HCT116 (cell line): ENCODE measurements around the gene RYR3. TPM values are rescaled to one million over a fixed set of nuclear protein-coding genes. Genes with fewer than 3 reads are reported as not detected.

Experiments
- ATAC-seq: fragments of 200-7000 bp; cut with Tn5 transposase; 2 replicates; pipeline ENCODE4 v1.9.1; 2020; ENCODE audit warnings: mild to moderate bottlenecking, moderate library complexity
- BruUV-seq: library from RNA; stranded (reverse); fragments of 400-500 nt; replicated peaks from 2 replicates; lab custom pipeline; 2021; lab: Mats Ljungman, UMichigan
- CTCF ChIA-PET: fragments of 300-600 bp; sonication (Branson Sonifier 250); formaldehyde crosslinking; loops from one replicate; lab custom pipeline; 2021; ENCODE audit warnings: antibody characterized with exemption; lab: Charles Lee
- POLR2A ChIA-PET: fragments of 300-600, 350-600 bp; sonication (Branson Sonifier 250); formaldehyde crosslinking; loops from one replicate; lab custom pipeline; 2021; ENCODE audit warnings: antibody characterized with exemption; lab: Charles Lee
- RAD21 ChIA-PET, 2 experiments: fragments of 300-600 bp; sonication (Branson Sonifier 250); formaldehyde crosslinking; loops; one replicate each; lab custom pipeline; 2023; ENCODE audit warnings: low total read pairs in 2 of 2; ENCODE audit not compliant: uncharacterized antibody in 2 of 2, unreplicated experiment in 2 of 2, low non-redundant PET in 1 of 2; lab: Charles Lee
- DNase-seq: peaks from one replicate; pipeline ENCODE4 v3.0.0-alpha.2; 2010; ENCODE audit warnings: low read depth, low spot score
- H2AFZ ChIP-seq: fragments of 200-600 bp; shearing (Covaris generic), sonication (generic); 2 replicates; pipeline ENCODE4 v1.6.1; 2017; ENCODE audit warnings: low read depth, mixed run types, mixed read lengths, antibody characterized with exemption, low read length; ENCODE audit not compliant: poor library complexity, severe bottlenecking
- H3K27ac ChIP-seq: 2 replicates; pipeline ENCODE4 v1.5.1; 2012; ENCODE audit warnings: low read depth, low read length
- H3K27me3 ChIP-seq: fragments of 200-600 bp; sonication (generic); 2 replicates; pipeline ENCODE4 v1.6.1; 2016; ENCODE audit warnings: mixed run types, low read length, mixed read lengths; ENCODE audit not compliant: insufficient read depth
- H3K36me3 ChIP-seq, 2 experiments: fragments of 200-500 bp in 1 of 2; fragments of 200-600 bp in 1 of 2; sonication (Bioruptor generic) in 1 of 2; sonication (generic) in 1 of 2; 2 replicates each; pipeline versions ENCODE4 v1.5.1 to v1.6.1; 2014 to 2016; ENCODE audit warnings: low read length in 2 of 2, inconsistent platforms in 1 of 2, mixed read lengths in 1 of 2, mixed run types in 1 of 2; ENCODE audit not compliant: insufficient read depth in 2 of 2, control insufficient read depth in 1 of 2
- H3K4me1 ChIP-seq, 2 experiments: fragments of 200-600 bp in 1 of 2; sonication (generic) in 1 of 2; 2 replicates each; pipeline versions ENCODE4 v1.5.1 to v1.6.1; 2012 to 2017; ENCODE audit warnings: low read length in 2 of 2, inconsistent platforms in 1 of 2, mild to moderate bottlenecking in 1 of 2, mixed read lengths in 1 of 2, mixed run types in 1 of 2, moderate library complexity in 1 of 2; ENCODE audit not compliant: insufficient read depth in 2 of 2, control insufficient read depth in 1 of 2
- H3K4me2 ChIP-seq: fragments of 200-600 bp; sonication (generic); 2 replicates; pipeline ENCODE4 v1.6.1; 2017; ENCODE audit warnings: mixed run types, low read length, mixed read lengths
- H3K4me3 ChIP-seq, 2 experiments: fragments of 200-600 bp in 1 of 2; sonication (generic) in 1 of 2; replicated peaks in 1 of 2; 2 replicates each; pipeline ENCODE4 v1.5.1; 2011 to 2016; ENCODE audit warnings: low read length in 2 of 2, control low read depth in 1 of 2, low read depth in 1 of 2, mild to moderate bottlenecking in 1 of 2, mixed read lengths in 1 of 2, mixed run types in 1 of 2
- H3K79me2 ChIP-seq: fragments of 200-600 bp; sonication (generic); 2 replicates; pipeline ENCODE4 v1.6.1; 2017; ENCODE audit warnings: mild to moderate bottlenecking, mixed run types, low read length, moderate library complexity, mixed read lengths; ENCODE audit not compliant: insufficient read depth
- H3K9ac ChIP-seq: fragments of 200-600 bp; sonication (generic); 2 replicates; pipeline ENCODE4 v1.6.1; 2016; ENCODE audit warnings: low read length, mixed read lengths
- H3K9me2 ChIP-seq: fragments of 200-600 bp; sonication (generic), shearing (Covaris generic); 2 replicates; pipeline ENCODE4 v1.6.1; 2017; ENCODE audit warnings: mixed run types, mild to moderate bottlenecking, moderate library complexity; ENCODE audit not compliant: insufficient read depth
- H3K9me3 ChIP-seq, 2 experiments: fragments of 200-500 bp in 1 of 2; fragments of 200-600 bp in 1 of 2; sonication (Bioruptor generic) in 1 of 2; sonication (generic) in 1 of 2; 2 replicates each; pipeline ENCODE4 v1.6.1; 2014 to 2017; ENCODE audit warnings: low read length in 2 of 2, mixed read lengths in 2 of 2, inconsistent platforms in 1 of 2, low read depth in 1 of 2, mild to moderate bottlenecking in 1 of 2, mixed run types in 1 of 2, moderate library complexity in 1 of 2; ENCODE audit not compliant: control insufficient read depth in 1 of 2, insufficient read depth in 1 of 2
- H4K20me1 ChIP-seq: fragments of 200-600 bp; sonication (generic), shearing (Covaris generic); 2 replicates; pipeline ENCODE4 v1.6.1; 2017; ENCODE audit warnings: mixed run types, mild to moderate bottlenecking, moderate library complexity; ENCODE audit not compliant: insufficient read depth
- ATF3 ChIP-seq: IDR thresholded peaks from 2 replicates; pipeline ENCODE4 v1.6.1; 2012
- CBX3 ChIP-seq: IDR thresholded peaks from 2 replicates; pipeline ENCODE4 v1.6.1; 2012; ENCODE audit warnings: low read depth
- CEBPB ChIP-seq: IDR thresholded peaks from 2 replicates; pipeline ENCODE4 v1.6.1; 2012; ENCODE audit warnings: low read depth
- EGR1 ChIP-seq: IDR thresholded peaks from 2 replicates; pipeline ENCODE4 v1.6.1; 2012; ENCODE audit warnings: low read depth
- ELF1 ChIP-seq: IDR thresholded peaks from 2 replicates; pipeline ENCODE4 v1.6.1; 2012; ENCODE audit warnings: low read depth, borderline replicate concordance
- EZH2 ChIP-seq: fragments of 200-600 bp; sonication (generic); IDR thresholded peaks from 2 replicates; pipeline ENCODE4 v1.6.1; 2017; ENCODE audit warnings: antibody characterized with exemption, mixed run types
- EZH2phosphoT487 ChIP-seq: fragments of 200-600 bp; IDR thresholded peaks from 2 replicates; pipeline ENCODE4 v1.6.1; 2018; ENCODE audit warnings: antibody characterized with exemption, borderline replicate concordance
- FOSL1 ChIP-seq: IDR thresholded peaks from 2 replicates; pipeline ENCODE4 v1.6.1; 2012; ENCODE audit warnings: low read depth
- JUND ChIP-seq: IDR thresholded peaks from 2 replicates; pipeline ENCODE4 v1.6.1; 2012
- POLR2A ChIP-seq: IDR thresholded peaks from 2 replicates; pipeline ENCODE4 v1.7.0; 2011; ENCODE audit warnings: borderline replicate concordance; ENCODE audit not compliant: insufficient read depth, insufficient read length; ENCODE audit errors: extremely low read depth
- REST ChIP-seq: IDR thresholded peaks from 2 replicates; pipeline ENCODE4 v1.6.1; 2012; ENCODE audit warnings: low read depth
- SP1 ChIP-seq: IDR thresholded peaks from 2 replicates; pipeline ENCODE4 v1.6.1; 2012; ENCODE audit warnings: low read depth
- SRF ChIP-seq: IDR thresholded peaks from 2 replicates; pipeline ENCODE4 v1.6.1; 2012; ENCODE audit warnings: low read depth
- TCF7L2 ChIP-seq: IDR thresholded peaks from 2 replicates; pipeline ENCODE4 v1.7.0; 2011; ENCODE audit warnings: borderline replicate concordance, inconsistent platforms; ENCODE audit not compliant: insufficient read depth, insufficient read length; ENCODE audit errors: extremely low read depth
- YY1 ChIP-seq: IDR thresholded peaks from 2 replicates; pipeline ENCODE4 v1.6.1; 2011; ENCODE audit warnings: low read length, low read depth, moderate library complexity, mild to moderate bottlenecking; ENCODE audit not compliant: insufficient replicate concordance; ENCODE audit errors: extremely low read depth
- ZBTB33 ChIP-seq: IDR thresholded peaks from 2 replicates; pipeline ENCODE4 v1.6.1; 2011; ENCODE audit warnings: mild to moderate bottlenecking, low read length, moderate library complexity; ENCODE audit not compliant: insufficient replicate concordance; ENCODE audit errors: extremely low read depth
- ZFX ChIP-seq: fragments of 450-650 bp; IDR thresholded peaks from 2 replicates; pipeline ENCODE4 v1.6.1; 2017
- ZNF274 ChIP-seq: fragments of 200-500 bp; sonication (Bioruptor generic); IDR thresholded peaks from 2 replicates; pipeline ENCODE4 v1.6.1; 2014; ENCODE audit warnings: mild to moderate bottlenecking, low read depth, low read length, inconsistent platforms
- intact Hi-C: fragments of 100-400 bp; cut with micrococcal nuclease; formaldehyde crosslinking; loops from 2 replicates; pipeline ENCODE4 v1.10.0; 2022
- total RNA-seq: library from RNA; stranded (reverse); gene quantifications from one replicate; pipeline ENCODE4 v1.2.1, GENCODE V29; 2021; ENCODE audit not compliant: unreplicated experiment
- TF ChIP-seq, protein P1 (sequence below): IDR thresholded peaks from 2 replicates; pipeline ENCODE4 v1.6.1; 2012
- TF ChIP-seq, protein P2 (sequence below), 3 experiments: fragments of 200-600 bp in 1 of 3; sonication (generic) in 1 of 3; IDR thresholded peaks in 2 of 3; conservative IDR thresholded peaks in 1 of 3; 2 replicates each; pipeline ENCODE4 v1.5.1; 2012 to 2017; ENCODE audit warnings: low read depth in 2 of 3, low read length in 2 of 3, antibody characterized with exemption in 1 of 3, borderline replicate concordance in 1 of 3, control low read depth in 1 of 3, mild to moderate bottlenecking in 1 of 3, mixed read lengths in 1 of 3, mixed run types in 1 of 3, moderate library complexity in 1 of 3; ENCODE audit not compliant: insufficient read depth in 1 of 3

The RYR3 gene
- total RNA-seq, 1 experiment from 2014 or later, result not detected

- POLR2A ChIA-PET, result no interaction called here
- BruUV-seq, result no TSS peak
- Histone ChIP-seq H3K9me2 (no peaks in the 10 kb centered on the region), H3K4me3 (no peak overlapping the region), H3K9ac (no peak overlapping the region), H3K4me2 (no peak overlapping the region), H3K27ac (no peak overlapping the region), H3K27me3 (no peaks in the 10 kb centered on the region), H3K4me1 (no peaks in the 10 kb centered on the region; a peak in 1 of 4 replicates), H3K36me3 (no peaks in the 10 kb centered on the region), H3K79me2 (no peaks in the 10 kb centered on the region), H4K20me1 (no peaks in the 10 kb centered on the region), H3K9me3 (no peaks in the 10 kb centered on the region), H2AFZ (no peak overlapping the region)
- TF ChIP-seq ZBTB33 (no peak), CBX3 (no peak), SP1 (no peak), YY1 (no peak), FOSL1 (no peak), EZH2phosphoT487 (no peak), SRF (no peak), EZH2 (no peak), ELF1 (no peak), ATF3 (no peak), TCF7L2 (no peak), REST (no peak), ZFX (no peak), EGR1 (no peak), POLR2A (no peak), JUND (no peak), ZNF274 (no peak), CEBPB (no peak)
- TF ChIP-seq, protein P1, sequence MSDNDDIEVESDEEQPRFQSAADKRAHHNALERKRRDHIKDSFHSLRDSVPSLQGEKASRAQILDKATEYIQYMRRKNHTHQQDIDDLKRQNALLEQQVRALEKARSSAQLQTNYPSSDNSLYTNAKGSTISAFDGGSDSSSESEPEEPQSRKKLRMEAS, result no peak
- TF ChIP-seq, protein P2, sequence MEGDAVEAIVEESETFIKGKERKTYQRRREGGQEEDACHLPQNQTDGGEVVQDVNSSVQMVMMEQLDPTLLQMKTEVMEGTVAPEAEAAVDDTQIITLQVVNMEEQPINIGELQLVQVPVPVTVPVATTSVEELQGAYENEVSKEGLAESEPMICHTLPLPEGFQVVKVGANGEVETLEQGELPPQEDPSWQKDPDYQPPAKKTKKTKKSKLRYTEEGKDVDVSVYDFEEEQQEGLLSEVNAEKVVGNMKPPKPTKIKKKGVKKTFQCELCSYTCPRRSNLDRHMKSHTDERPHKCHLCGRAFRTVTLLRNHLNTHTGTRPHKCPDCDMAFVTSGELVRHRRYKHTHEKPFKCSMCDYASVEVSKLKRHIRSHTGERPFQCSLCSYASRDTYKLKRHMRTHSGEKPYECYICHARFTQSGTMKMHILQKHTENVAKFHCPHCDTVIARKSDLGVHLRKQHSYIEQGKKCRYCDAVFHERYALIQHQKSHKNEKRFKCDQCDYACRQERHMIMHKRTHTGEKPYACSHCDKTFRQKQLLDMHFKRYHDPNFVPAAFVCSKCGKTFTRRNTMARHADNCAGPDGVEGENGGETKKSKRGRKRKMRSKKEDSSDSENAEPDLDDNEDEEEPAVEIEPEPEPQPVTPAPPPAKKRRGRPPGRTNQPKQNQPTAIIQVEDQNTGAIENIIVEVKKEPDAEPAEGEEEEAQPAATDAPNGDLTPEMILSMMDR (IDR thresholded peaks at IDR 0.05 in 2 of 3, conservative IDR thresholded peaks at IDR 0.05 in 1 of 3; ENCODE audit: borderline replicate concordance in 1 of 3, insufficient read depth in 1 of 3, low read depth in 2 of 3, low read length in 2 of 3), result no peak
- CTCF ChIA-PET, result no interaction called here
- ATAC-seq, result no peak
- intact Hi-C loops, result no loop called here
- DNase-seq, result no peak
- RAD21 ChIA-PET, result no interaction called here
Observed at GRCh38 chr15:33866101-33866737, 555.5 kb downstream of the RYR3 start.
